HG03558 (cell line): ENCODE results near the gene CENATAC.
"Not testable (repeated sequence)": the region's sequence is repeated elsewhere in the genome, so short reads cannot be mapped to it uniquely, and the experiment has no call there.

ENCODE experiments used
- ATAC-seq: cut with Tn5 transposase; IDR thresholded peaks from one replicate; pipeline ENCODE4 v1.9.1; 2021; ENCODE audit warnings: moderate number of reproducible peaks; ENCODE audit not compliant: unreplicated experiment; ENCODE audit errors: extremely low read depth

Gene CENATAC

DNA sequence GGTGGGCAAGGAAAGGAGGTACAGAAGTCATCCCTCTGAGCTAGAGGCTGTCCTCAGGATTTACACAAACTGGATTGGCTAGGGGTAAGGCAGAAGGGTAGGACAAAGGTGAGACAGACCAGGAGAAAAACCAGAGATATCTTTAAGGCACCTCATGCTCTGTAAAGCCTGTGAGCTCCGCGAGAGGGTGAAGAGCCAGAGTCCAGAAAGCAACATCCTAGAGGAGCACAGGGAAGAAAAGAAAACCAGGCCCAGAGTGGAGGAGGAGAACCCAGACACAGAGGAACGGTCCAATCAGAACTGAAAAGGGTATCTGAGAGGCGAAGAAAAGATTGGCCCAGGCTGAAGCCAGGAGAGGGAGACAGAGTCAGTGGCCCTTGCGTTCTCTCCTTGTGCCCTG is 27.6 kb downstream of the CENATAC start:
- no peak for ATAC-seq

DNA sequence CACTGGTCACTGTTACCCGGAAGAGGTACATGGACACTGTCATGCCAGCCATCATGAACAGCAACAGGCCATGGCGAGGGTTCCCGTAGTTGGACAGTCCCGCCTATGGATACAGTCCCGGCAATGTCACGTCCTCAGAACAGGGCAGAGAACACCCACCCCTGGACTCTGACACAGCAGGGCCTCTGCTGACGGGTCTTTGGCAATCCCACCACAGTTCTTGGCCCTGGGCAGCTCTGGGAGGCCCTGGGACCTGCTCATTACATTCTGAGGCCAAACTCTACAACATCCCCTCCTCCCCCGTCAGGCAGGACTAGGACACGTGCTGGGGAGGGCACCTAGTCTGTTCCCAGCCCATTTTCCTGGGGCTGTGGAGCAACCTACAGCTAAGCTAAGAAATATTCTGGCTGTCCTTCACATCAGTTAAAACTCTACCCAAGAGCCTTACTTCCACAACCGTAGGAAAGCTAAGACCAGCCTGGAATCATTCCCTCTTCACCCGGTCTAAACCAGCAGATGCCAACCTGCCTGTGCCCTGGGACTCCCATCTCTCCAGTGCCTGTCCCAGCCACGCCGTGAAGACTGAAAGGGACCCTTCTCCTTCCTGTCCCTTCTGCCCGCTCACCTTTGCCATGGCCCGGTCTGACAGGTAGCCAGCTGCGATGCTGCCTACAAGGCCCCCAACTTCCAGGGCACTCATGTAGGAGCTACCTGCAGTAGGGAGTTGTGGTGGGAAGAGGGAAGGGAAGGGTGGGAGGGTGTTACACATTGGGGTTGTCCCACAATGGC is 28.2 kb downstream of the CENATAC start:
- ATAC-seq, result no peak

DNA sequence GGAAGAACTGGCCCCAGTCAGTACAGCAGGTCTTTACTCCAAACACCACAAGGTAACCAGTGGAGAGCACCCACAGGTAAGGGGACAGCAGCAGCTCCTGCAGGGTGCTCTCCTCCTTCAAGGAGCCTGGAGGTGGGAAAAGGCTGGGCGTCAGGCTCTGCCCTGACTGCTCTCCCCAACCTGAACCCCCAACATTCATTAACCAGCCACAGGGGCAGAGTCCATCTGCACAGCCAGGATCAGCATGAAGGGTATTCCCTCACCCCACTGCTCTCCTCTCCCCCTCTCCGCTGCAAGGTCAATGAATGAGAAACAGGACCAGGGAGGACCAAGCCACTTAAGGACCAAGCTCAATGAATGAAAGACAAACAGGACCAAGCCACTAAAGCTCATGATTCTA is 29.0 kb downstream of the CENATAC start:
- no peak for ATAC-seq

DNA sequence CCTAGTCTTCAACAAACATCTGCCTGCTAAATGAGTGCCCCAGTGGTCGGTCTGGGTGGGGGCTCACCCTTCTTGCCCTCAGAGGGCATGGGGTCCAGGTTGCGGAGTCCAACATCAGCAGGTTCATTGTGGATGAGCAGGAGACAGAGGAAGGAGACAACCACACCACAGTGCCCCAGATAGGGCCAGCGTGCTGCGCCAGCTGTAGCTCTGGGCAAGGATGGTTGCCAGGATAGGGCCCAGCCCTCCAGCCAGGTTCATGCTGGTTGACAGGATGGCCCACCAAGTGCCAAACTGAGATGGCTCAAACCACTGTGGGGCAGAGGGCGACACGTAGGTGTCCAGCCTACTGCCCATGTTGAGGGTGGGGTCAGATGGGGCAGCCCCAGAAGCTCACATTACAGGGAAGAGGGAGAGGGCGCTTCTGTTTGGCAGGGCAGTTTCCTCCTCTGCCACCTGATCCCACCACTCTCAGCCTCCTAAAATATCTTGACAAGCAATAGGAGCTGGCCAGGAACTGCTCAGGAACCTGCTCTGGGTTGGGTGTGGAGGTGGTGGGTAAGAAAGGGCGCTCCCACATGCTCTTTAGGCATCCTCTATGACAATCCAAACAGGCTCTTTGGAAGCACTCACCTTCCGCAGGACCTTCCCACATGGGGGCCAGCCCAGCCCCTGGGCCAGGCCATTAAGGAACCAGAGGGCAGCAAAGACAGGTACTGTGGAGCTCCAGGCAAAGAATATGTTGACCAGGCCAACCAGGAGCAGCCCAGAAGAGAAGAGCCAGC is 29.8 kb downstream of the CENATAC start:
- ATAC-seq, result no peak

DNA sequence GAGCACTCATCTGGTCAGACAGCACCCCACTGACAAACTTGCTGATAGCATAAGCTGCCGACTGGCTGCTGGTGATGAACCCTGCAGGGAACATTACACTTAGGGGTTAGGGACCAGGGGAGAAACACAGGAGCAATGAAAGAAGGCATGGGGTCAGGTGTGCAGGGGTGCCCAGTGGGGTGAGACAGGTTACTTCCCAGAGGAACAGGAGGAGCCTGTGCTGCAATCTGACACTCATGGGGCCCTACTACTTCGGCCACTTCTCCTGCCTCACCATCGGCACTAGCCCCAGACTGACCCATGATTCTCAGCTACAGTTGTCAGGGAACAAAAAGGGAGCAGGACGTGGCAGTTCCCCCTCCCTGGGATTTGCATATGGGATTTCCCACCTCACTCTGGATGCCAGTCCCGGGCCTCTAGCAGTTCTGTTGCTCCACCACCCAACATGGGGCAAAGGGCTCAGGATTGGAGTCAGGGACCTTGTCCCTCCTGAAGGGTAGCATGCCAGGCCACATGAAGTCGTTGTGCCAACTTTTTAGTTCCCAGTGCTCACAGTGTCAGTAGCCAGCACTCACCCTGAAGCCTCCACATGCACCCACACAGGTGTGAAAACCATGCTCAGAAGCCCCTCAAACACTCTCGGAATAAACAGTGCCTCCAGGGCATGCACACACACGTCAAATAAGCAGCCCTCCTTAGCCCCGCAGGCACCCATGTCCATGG is 30.6 kb downstream of the CENATAC start:
- no peak for ATAC-seq

DNA sequence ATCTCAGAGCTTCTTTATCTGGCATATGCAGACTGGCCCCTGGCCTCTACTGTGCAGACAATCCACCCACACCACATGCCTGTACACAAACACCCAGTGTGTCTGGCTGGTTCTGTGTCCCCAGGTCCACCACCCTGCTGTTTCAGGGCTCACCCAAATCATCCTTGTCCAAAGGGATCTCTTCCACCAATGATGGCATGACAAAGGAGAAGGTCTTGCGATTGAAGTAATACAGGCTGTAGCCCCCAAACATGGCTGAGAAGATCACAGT is 31.1 kb downstream of the CENATAC start:
- no peak for ATAC-seq

DNA sequence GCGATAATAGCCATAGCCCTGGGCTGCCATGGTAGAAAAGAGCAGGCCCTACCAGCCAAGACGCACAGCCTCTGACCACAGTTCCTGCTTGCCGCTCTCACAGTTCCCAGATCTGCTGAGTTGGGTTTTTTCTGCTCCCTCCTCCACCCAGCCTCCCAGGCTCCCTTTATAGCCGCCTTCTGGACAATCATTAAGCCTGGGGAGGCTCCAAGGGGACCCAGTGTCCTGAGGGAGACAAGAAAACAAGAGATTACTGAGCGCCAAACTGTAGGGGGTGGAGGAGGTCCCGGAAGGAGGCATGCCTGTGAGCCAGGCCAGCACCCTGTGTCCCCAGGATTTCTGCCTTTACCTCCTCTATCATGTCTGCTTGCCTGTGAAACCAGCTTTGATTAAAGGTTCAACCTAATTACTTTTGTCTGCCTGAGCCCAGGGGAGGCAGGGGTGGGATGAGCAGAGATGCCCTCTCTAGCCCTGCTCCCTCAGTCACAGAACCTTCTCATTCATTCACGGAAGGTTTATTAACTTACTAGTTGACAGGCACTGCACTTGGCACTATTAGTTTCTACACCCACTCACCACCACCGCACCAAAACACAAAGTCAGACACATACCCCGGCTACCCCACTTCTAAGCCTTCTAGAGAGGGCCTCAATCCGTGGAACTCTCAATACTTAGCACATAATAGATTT is 31.5 kb downstream of the CENATAC start:
- ATAC-seq, result no peak

DNA sequence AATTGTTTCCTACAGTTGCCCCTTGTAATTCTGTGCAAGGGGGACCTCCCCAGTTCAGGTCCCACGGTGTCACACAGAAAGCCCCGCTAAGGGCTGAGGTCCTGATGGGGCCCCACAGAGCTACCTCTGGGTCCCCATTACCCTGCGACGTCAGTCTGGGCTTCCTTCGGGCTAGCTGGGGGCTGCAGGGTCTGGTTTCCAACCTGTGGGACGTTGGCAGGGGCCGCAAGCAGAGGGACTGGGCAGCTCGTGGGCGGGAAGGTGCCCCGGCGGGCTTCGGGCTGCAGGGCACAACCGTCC is 32.0 kb downstream of the CENATAC start:
- ATAC-seq, result no peak

DNA sequence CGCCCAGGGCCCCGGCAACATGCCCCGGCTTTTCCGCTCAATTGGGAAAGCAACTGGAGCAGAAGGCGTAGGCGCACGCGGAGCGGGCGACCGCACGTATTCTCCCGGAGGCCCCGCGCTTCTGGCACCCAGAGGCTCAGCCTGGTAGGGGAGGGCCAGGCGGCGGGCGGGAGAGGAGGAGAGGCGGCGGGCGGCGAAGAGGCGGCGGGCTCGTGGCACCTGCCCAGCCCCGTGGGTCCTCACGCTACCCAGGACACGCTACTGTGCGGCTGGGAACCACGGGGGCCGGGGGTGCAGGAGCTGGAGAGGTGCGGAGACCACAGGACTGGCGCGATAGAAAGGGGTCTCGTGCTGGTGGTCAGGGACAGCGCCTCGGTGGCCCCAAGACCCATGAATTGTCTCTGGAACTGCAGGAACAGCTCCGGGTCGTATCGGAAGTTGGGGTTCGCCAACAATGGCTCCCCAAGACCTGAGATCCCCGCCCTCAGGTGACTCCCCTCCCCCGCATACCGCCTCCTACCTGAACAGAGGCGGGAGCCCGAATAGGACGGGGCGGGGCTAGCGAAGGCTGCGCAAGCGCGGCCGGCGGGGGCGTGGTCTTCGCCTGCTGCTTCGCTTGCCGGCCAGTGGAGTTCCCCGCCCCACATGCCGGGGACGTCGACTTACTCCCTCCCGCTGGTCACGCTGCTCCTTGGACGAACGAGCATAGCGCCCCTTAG is 32.5 kb downstream of the CENATAC start, which contains the start of gene SLC37A4:
SLC37A4 (minus strand) TSS at position 549 of the 719 bp plus-strand sequence.
- ATAC-seq, result peak; percentile 82

DNA sequence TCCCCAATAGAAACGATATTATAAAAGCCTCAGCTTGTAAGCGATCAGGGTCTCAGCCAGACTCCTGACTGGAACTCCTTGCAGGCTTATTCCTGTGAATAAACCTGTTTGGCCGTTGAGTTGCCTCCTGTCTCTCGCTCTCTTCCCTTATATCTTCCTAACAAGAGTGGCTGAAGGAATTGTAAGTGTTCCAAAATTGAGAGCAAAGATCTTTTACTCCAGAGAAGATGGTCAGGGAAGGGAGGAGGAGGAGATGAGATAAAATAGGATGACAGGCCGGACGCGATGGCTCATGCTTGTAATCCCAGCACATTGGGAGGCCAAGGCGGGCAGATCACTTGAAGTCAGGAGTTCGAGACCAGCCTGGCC is 34.0 kb downstream of the CENATAC start:
- ATAC-seq, result no peak

DNA sequence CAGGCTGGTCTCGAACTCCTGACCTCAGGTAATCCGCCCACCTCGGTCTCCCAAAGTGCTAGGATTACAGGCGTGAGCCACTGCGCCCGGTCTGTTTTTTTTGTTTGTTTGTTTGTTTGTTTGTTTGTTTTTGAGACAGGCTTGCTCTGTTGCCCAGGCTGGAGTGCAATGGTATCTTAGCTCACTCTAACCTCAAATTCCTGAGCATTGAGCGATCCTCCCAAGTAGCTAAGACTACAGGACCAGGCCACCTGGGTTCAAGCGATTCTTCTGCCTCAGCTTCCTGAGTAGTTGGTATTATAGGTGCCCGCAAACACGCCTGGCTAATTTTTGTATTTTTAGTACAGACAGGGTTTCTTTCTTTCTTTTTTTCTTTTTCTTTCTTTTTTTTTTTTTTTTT is 35.5 kb downstream of the CENATAC start:
- not testable (repeated sequence) for ATAC-seq

DNA sequence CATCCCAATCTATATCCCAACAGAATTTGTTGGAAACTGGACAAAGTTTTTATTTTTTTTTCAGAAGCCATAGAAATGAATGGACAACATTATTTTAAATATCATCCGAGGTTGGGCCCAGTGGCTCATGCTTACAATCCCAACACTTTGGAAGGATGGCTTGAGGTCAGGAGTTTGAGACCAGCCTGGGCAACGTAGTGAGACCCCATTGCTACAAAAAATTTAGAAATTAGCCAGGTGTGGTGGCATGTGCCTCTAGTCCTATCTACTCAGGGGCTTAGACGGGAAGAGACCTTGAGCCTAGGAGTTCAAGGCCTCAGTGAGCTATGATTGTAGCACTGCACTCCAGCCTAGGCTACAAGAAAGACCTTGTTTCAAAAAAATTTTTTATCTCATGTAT is 36.9 kb downstream of the CENATAC start:
- ATAC-seq, result no peak

DNA sequence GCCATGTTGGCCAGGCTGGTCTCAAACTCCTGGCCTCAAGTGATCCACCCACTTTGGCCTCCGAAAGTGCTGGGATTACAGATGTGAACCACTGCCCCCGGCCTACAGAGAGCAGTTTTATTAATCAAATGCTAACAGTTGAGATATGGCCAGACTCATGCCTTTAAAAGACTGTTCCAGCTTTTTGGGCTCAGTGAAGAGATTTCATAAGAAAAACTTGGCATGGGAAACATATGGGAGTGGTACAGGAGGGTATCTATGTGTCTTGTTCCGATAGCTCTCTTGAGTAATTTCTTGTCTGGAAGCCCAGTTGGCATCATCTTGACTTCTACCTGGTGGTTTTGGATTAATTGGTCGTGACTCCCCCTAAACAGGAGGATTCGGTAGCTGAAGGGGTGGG is 40.9 kb downstream of the CENATAC start:
- ATAC-seq, result no peak

DNA sequence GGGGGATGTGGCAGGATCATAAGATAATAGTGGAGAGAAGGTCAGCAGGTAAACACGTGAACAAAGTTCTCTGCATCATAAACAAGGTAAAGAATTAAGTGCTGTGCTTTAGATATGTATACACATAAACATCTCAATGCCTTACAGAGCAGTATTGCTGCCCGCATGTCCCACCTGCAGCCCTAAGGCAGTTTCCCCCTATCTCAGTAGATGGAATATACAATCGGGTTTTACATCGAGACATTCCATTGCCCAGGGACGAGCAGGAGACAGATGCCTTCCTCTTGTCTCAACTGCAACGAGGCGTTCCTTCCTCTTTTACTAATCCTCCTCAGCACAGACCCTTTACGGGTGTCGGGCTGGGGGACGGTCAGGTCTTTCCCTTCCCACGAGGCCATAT is 41.5 kb downstream of the CENATAC start:
- ATAC-seq, result not testable (repeated sequence)

DNA sequence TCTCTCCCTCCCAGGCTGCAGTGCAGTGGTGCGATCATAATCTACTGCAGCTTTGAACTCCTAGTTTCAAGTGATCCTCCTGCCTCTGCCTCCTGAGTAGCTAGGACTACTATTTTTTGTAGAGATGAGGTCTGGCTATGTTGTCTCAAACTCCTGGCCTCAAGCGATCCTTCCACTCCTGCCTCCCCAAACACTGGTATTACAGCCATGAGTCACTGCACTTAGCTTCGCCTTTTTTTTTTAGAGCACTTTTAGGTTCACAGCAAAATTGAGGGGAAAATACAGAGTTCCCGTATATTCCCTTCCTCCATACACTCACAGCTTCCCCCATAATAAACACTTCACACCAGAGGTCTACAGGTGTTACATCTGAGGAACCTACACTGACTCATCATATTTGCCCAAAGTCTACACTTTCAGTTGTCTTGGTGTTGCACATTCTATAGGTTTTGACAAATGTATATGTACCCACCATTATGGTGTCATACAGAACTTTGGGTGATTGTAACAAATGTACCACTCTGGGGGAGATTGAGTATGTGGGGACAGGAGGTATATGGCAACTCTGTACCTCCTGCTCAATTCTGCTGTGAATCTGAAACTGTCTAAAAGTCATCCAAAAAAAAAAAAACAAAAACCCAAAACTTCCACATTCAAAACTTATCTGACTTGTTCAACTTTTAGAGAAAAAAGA is 44.0 kb downstream of the CENATAC start:
- no peak for ATAC-seq

DNA sequence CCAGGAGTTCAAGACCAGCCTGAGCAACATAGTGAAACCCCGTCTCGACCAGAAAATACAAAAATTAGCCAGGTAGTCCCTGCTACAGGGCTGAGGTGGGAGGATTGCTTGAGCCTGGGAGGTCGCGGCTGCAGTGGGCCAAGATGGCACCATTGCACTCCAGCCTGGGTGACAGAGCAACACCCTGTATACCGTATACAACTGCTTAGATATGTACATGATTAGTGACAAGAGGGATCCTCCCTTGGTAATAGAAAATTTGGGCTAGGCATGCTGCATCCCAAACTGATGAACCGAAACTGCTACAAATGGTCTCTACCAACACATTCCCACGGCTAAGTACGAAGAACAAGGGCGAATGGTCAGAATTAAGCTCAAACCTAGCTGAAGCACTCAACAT is 45.0 kb downstream of the CENATAC start:
- ATAC-seq, result no peak

DNA sequence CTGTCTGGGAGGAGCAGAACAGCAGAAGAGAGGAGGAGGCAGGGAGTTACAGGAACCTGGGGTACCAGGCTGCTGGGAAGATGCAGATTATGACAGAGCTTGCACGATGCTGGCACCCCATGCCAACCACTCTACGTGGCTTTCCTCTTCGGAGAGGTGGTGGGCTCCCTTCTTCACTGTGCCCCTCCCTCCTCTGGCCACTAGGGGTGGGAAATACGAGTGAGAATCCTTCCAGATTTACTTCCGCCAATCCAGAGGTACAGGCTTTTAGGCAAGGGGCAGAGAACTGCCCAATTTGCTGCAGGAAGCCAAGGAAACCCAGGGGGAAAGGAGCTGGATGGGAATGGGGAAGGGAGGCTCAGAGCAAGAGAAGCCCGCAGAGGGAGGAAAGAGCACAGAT is 46.8 kb downstream of the CENATAC start:
- ATAC-seq, result no peak

DNA sequence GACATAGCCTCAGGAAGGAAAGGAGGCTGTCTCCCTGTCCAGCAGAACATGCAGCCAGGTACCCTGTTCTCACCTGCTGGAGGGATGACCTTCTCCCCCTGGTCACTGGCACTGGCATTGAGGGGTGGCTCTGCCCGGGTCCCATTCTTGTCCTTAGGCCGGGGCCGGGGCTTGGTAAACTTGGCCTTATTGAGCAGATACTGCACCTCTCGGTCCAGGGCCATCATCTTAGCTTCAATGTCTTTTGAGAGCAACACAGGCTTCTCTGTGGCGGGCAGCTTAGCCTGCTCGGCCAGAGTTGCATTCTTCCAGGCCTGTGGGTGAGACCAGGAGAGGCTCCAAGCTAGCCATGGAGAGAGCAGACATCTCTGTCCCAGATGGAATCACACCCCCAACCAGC is 48.6 kb downstream of the CENATAC start:
- no peak for ATAC-seq

DNA sequence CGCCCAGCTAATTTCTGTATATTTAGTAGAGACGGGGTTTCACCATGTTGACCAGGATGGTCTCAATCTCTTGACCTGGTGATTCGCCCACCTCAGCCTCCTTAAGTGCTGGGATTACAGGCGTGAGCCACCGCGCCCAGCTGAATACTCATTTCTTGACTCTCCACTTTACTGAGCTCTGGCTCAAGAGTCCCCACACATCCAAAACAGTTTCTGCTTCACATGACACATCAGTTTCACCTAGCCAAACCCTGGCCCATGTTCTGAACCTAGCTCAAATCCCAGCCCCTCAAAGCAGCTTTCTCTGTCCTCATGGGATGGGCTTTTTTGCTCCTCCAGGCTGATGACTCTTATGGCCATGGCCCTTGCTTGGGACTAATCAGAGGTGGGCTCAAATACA is 49.3 kb downstream of the CENATAC start:
- ATAC-seq, result no peak

DNA sequence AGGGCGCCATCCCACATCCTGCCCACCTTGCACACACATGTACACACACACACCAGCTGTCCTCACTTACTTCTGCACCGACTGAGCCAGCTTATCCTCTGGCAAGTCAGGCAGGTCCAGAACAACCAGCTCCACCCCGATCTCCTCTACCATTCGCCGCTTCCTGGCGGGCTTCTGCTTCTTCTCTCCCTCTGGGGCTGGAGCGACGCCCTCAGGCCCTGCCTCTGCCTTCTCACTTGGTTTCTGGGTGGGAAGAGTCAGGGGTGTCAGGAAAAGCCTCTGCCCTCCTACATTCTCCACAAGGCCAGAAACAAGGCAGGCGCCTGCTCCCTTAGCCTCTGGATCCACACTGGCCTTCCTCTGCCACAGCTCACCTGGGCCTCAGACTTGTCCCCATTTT is 50.7 kb downstream of the CENATAC start:
- no peak for ATAC-seq
